K562 (cell line): ENCODE results near the gene MC3R. TPM values are rescaled to one million over a fixed set of nuclear protein-coding genes. Genes with fewer than 3 reads are reported as not detected.

Source experiments
- ATAC-seq: fragments of 200-7000 bp; cut with Tn5 transposase; 3 replicates; pipeline ENCODE4 v1.9.1; 2020; ENCODE audit warnings: moderate library complexity
- BruUV-seq: library from RNA; stranded (reverse); fragments of 400-500 nt; replicated peaks from 2 replicates; lab custom pipeline; 2021; lab: Mats Ljungman, UMichigan
- CTCF ChIA-PET: fragments of 300-600 bp; formaldehyde crosslinking; extraction: SDS; loops from one replicate; lab custom pipeline; 2021; ENCODE audit warnings: low intra/inter-chr PET ratio; lab: Yijun Ruan, JAX
- POLR2A ChIA-PET: fragments of 300-600, 350-650 bp; sonication (Branson Sonifier 250); formaldehyde crosslinking; extraction: SDS; loops from one replicate; lab custom pipeline; 2021; ENCODE audit warnings: antibody characterized with exemption, inconsistent platforms; lab: Yijun Ruan, JAX
- DNase-seq, 4 experiments: peaks; one replicate each; pipeline versions ENCODE4 v3.0.0 to v3.0.0-alpha.2; 2011 to 2018; ENCODE audit warnings: low spot score in 3 of 4, mixed read lengths in 3 of 4; ENCODE audit errors: extremely low read depth in 1 of 4
- FAIRE-seq: peaks from 2 replicates; lab custom pipeline; 2011; peaks lifted over from hg19 to GRCh38; lab: Jason Lieb, UNC
- H2AFZ ChIP-seq: 2 replicates; pipeline ENCODE4 v1.6.0; 2011; ENCODE audit warnings: low read depth, low read length, control low read depth, inconsistent platforms
- H3K27ac ChIP-seq: fragments of 200-600 bp; 3 replicates; pipeline ENCODE4 v1.8.0; 2011; ENCODE audit warnings: low read depth, mild to moderate bottlenecking, control low read depth, inconsistent platforms, low read length, moderate library complexity, mixed read lengths; ENCODE audit errors: extremely low read depth
- H3K27me3 ChIP-seq, 2 experiments: fragments of 300-600 bp in 1 of 2; 2 replicates in 1 of 2; 3 replicates in 1 of 2; pipeline versions ENCODE4 v1.6.0 to v1.8.0; 2011; ENCODE audit warnings: inconsistent platforms in 2 of 2, low read length in 2 of 2, mild to moderate bottlenecking in 1 of 2, mixed read lengths in 1 of 2, moderate library complexity in 1 of 2; ENCODE audit not compliant: control insufficient read depth in 2 of 2, insufficient read depth in 2 of 2
- H3K36me3 ChIP-seq: fragments of 300-600 bp; 3 replicates; pipeline ENCODE4 v1.8.0; 2011; ENCODE audit warnings: mild to moderate bottlenecking, low read length, inconsistent platforms; ENCODE audit not compliant: control insufficient read depth, insufficient read depth
- H3K4me1 ChIP-seq, 2 experiments: fragments of 200-600 bp in 1 of 2; replicated peaks in 1 of 2; 2 replicates in 1 of 2; 3 replicates in 1 of 2; pipeline versions ENCODE4 v1.5.1 to v1.8.0; 2011; ENCODE audit warnings: inconsistent platforms in 2 of 2, low read length in 2 of 2, mild to moderate bottlenecking in 1 of 2, mixed read lengths in 1 of 2, moderate library complexity in 1 of 2; ENCODE audit not compliant: control insufficient read depth in 2 of 2, insufficient read depth in 2 of 2
- H3K4me2 ChIP-seq: 2 replicates; pipeline ENCODE4 v1.6.1; 2011; ENCODE audit warnings: low read length, control low read depth, inconsistent platforms, mixed read lengths; ENCODE audit not compliant: insufficient read depth
- H3K4me3 ChIP-seq: fragments of 200-600 bp; sonication (generic), shearing (Covaris generic); 2 replicates; pipeline ENCODE4 v1.5.1; 2016; ENCODE audit warnings: control low read depth, inconsistent platforms
- H3K79me2 ChIP-seq: fragments of 200-600 bp; 3 replicates; pipeline ENCODE4 v1.8.0; 2011; ENCODE audit warnings: low read length, inconsistent platforms; ENCODE audit not compliant: control insufficient read depth, insufficient read depth
- H3K9ac ChIP-seq, 2 experiments: 2 replicates each; pipeline versions ENCODE4 v1.6.0 to v1.6.1; 2011; ENCODE audit warnings: low read depth in 2 of 2, low read length in 2 of 2, control low read depth in 1 of 2, inconsistent platforms in 1 of 2, mild to moderate bottlenecking in 1 of 2, mixed read lengths in 1 of 2; ENCODE audit not compliant: insufficient read depth in 1 of 2
- H3K9me1 ChIP-seq: one replicate; pipeline ENCODE4 v1.6.0; 2011; ENCODE audit warnings: inconsistent platforms, mild to moderate bottlenecking, low read length, moderate library complexity; ENCODE audit not compliant: control insufficient read depth, insufficient read depth
- H3K9me3 ChIP-seq: replicated peaks from 2 replicates; pipeline ENCODE4 v1.5.1; 2011; ENCODE audit warnings: low read depth, low read length, inconsistent platforms; ENCODE audit not compliant: control insufficient read depth, insufficient read depth
- H4K20me1 ChIP-seq: replicated peaks from 2 replicates; pipeline ENCODE4 v1.6.1; 2011; ENCODE audit warnings: low read length, inconsistent platforms, mixed read lengths; ENCODE audit not compliant: control insufficient read depth, insufficient read depth
- DDX20 ChIP-seq: fragments of 450-650 bp; IDR thresholded peaks from 2 replicates; pipeline ENCODE4 v1.6.1; 2016; ENCODE audit warnings: missing genetic modification characterization, low read depth, mild to moderate bottlenecking, missing compliant biosample characterization, moderate library complexity
- DNMT1 ChIP-seq: fragments of 450-650 bp; IDR thresholded peaks from 2 replicates; pipeline ENCODE4 v1.6.1; 2016; ENCODE audit warnings: antibody characterized with exemption, mild to moderate bottlenecking
- EHMT2 ChIP-seq: fragments of 450-650 bp; IDR thresholded peaks from 2 replicates; pipeline ENCODE4 v1.6.1; 2018; ENCODE audit warnings: antibody characterized with exemption
- HDAC2 ChIP-seq: fragments of 450-650 bp; IDR thresholded peaks from 2 replicates; pipeline ENCODE4 v1.6.1; 2016; ENCODE audit warnings: mild to moderate bottlenecking
- KLF13 ChIP-seq: fragments of 450-650 bp; IDR thresholded peaks from 2 replicates; pipeline ENCODE4 v1.6.1; 2016; ENCODE audit warnings: missing genetic modification characterization, low read depth, mild to moderate bottlenecking, missing compliant biosample characterization, moderate library complexity, borderline replicate concordance
- ZFP91 ChIP-seq: sonication (generic); formaldehyde crosslinking; IDR thresholded peaks from 2 replicates; pipeline ENCODE4 v1.8.0; 2022; ENCODE audit warnings: mild to moderate bottlenecking, missing genetic modification reagents
- ZNF24 ChIP-seq: fragments of 450-650 bp; IDR thresholded peaks from 2 replicates; pipeline ENCODE4 v1.6.1; 2016
- ZNF583 ChIP-seq: fragments of 250-450 bp; sonication (Bioruptor Pico); IDR thresholded peaks from 2 replicates; pipeline ENCODE4 v1.4.0; 2020
- ZSCAN29 ChIP-seq: fragments of 450-650 bp; IDR thresholded peaks from 2 replicates; pipeline ENCODE4 v1.6.1; 2017
- WGBS: fragments of 100-300 bp; shearing (Covaris generic); methylation state at CpG from one replicate; pipeline ENCODE4 v1.1.6; 2016; ENCODE audit warnings: low coverage, mixed read lengths; ENCODE audit not compliant: insufficient coverage; ENCODE audit errors: missing lambda C conversion rate; 5-methylcytosine and 5-hydroxymethylcytosine counted together
- in situ Hi-C: fragments of 300-500 bp; cut with MboI; formaldehyde crosslinking; loops from 4 replicates; pipeline ENCODE4 v1.15.0; 2018; ENCODE audit warnings: inconsistent platforms, mixed read lengths
- intact Hi-C: fragments of 100-400 bp; cut with micrococcal nuclease; formaldehyde crosslinking; loops from 2 replicates; pipeline ENCODE4 v1.14.2; 2022
- polyA plus RNA-seq, 8 experiments: library from polyadenylated mRNA; depleted of rRNA in 4 of 8; stranded (reverse) in 5 of 8; unstranded in 3 of 8; fragments of >200 nt; fragmentation: Nextera tagmentation in 2 of 8; fragmentation: Illumina TruSeq in 1 of 8; extraction: Ambion mirVana in 2 of 8; extraction: Trizol in 1 of 8; gene quantifications; 2 replicates each; pipeline versions ENCODE4 v1.2.1 to v1.2.3, GENCODE V29; 2011 to 2014; ENCODE audit warnings: inconsistent platforms in 1 of 8, missing spikeins in 1 of 8
- total RNA-seq, 7 experiments: library from RNA; depleted of rRNA in 6 of 7; stranded (reverse); fragments of >200 nt in 6 of 7; fragmentation: Illumina TruSeq in 2 of 7; extraction: Trizol in 2 of 7; gene quantifications; 2 replicates each; pipeline versions ENCODE4 v1.2.1 to v1.2.3, GENCODE V29; 2011 to 2021; ENCODE audit warnings: low replicate concordance in 1 of 7

MC3R gene
- total and polyA plus RNA-seq, 9 of the 15 experiments (the other 6 are each of a cell fraction or from before 2014, with no cell fraction given) = not detected

DNA sequence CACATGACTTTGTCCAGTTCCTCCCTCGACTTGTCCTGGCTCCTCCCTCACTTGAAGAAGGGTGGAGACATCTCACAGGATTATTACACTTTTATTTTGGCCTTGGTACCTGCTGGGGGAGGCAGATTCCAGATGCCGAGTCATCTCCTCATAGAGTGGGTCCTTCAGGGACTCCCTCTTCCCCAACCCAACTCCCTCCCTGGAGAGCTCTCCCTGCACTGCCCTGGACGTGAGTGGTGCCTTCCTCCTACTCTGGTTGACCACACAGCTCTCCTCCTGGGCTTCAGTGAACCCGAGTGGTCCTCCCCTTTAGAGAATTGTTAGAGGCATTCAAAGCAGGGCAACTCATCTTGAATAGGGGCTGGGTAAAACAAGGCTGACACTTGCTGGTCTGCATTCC is 40.9 kb upstream of the MC3R start:
- no peaks in the 10 kb centered on the region for H3K9me3 ChIP-seq
- H3K4me2 ChIP-seq = no peak overlapping the region
- H3K4me1 ChIP-seq = no peaks in the 10 kb centered on the region
- TF ChIP-seq EHMT2 (no peak), ZNF24 (no peak), ZFP91 (no peak), HDAC2 (no peak), ZNF583 (CRISPR knock-in tag) (no peak), ZSCAN29 (no peak), DNMT1 (no peak), KLF13 (no peak), DDX20 (tag) (no peak)
- no peak overlapping the region for H3K4me3 ChIP-seq
- H3K9me1 ChIP-seq = no peaks in the 10 kb centered on the region
- no peaks in the 10 kb centered on the region for H3K36me3 ChIP-seq
- no peak overlapping the region for H2AFZ ChIP-seq
- in situ Hi-C loops = no loop called here
- CTCF ChIA-PET = no interaction called here
- no peaks in the 10 kb centered on the region for H3K79me2 ChIP-seq
- no peak overlapping the region for H3K27ac ChIP-seq
- ATAC-seq (no peak), FAIRE-seq (no peak), DNase-seq (no peak)
- POLR2A ChIA-PET = no interaction called here
- no peaks in the 10 kb centered on the region for H3K27me3 ChIP-seq
- no peaks in the 10 kb centered on the region for H4K20me1 ChIP-seq
- WGBS = 0% methylated on average over 3 of the region's 4 CpGs
- intact Hi-C loops = no loop called here
- no peak overlapping the region for H3K9ac ChIP-seq
- BruUV-seq = no TSS peak
